Gastrocnemius medialis (tissue), 4 donors: ENCODE results near the gene CFAP161. TPM values are rescaled to one million over a fixed set of nuclear protein-coding genes. Genes with fewer than 3 reads are reported as not detected.

Source experiments
- ATAC-seq, 2 donors: fragments of 150-250 bp; one replicate each; pipeline ENCODE4 v1.9.1; 2016
- DNase-seq, 2 donors: peaks; one replicate each; pipeline ENCODE4 v3.0.0-alpha.2; 2019
- H3K27ac ChIP-seq, 4 donors: fragments of 200-600 bp; sonication (generic); 1 replicate in 1 of 4; 2 replicates in 3 of 4; pipeline ENCODE4 v1.5.1; 2016 to 2018; ENCODE audit warnings: mild to moderate bottlenecking in 2 of 4, moderate library complexity in 1 of 4
- H3K27me3 ChIP-seq, 3 donors: fragments of 200-600 bp; sonication (generic) in 2 of 3; 1 replicate in 1 of 3; 2 replicates in 2 of 3; pipeline versions ENCODE4 v1.5.1 to v1.6.0; 2016 to 2019; ENCODE audit warnings: mild to moderate bottlenecking in 1 of 3, moderate library complexity in 1 of 3
- H3K36me3 ChIP-seq, 2 donors: fragments of 200-600 bp; sonication (generic) in 1 of 2; one replicate each; pipeline ENCODE4 v1.5.1; 2017 to 2018
- H3K4me1 ChIP-seq, 2 donors: fragments of 200-600 bp; sonication (generic) in 1 of 2; one replicate each; pipeline ENCODE4 v1.5.1; 2016 to 2017; ENCODE audit warnings: mild to moderate bottlenecking in 2 of 2
- H3K4me3 ChIP-seq, 4 donors: fragments of 200-600 bp; sonication (generic) in 3 of 4; 1 replicate in 1 of 4; 2 replicates in 3 of 4; pipeline ENCODE4 v1.5.1; 2016 to 2019; ENCODE audit warnings: mild to moderate bottlenecking in 2 of 4
- H3K9me3 ChIP-seq, 3 donors: fragments of 200-600 bp; sonication (generic) in 2 of 3; 1 replicate in 1 of 3; 2 replicates in 2 of 3; pipeline ENCODE4 v1.5.1; 2016 to 2019
- POLR2A ChIP-seq, 2 donors: fragments of 450-650 bp; IDR thresholded peaks; one replicate each; pipeline ENCODE4 v1.6.1; 2017; ENCODE audit warnings: antibody characterized with exemption in 2 of 2, mild to moderate bottlenecking in 2 of 2, moderate library complexity in 2 of 2
- in situ Hi-C, 4 donors: fragments of 200-750 bp; cut with MboI; loops; one replicate each; pipeline versions ENCODE4 v1.15.0 to v1.8.0; 2017; ENCODE audit warnings: low sequenced_read_pairs in 4 of 4
- intact Hi-C: fragments of 100-400 bp; cut with DNase I; formaldehyde crosslinking; loops from one replicate; pipeline ENCODE4 v1.15.1; 2023; ENCODE audit warnings: low total_unique reads
- total RNA-seq, 4 donors: library from RNA; depleted of rRNA; stranded (reverse); fragments of >200 nt; gene quantifications; one replicate each; pipeline versions ENCODE4 v1.1.0 to v1.2.3, GENCODE V29; 2016
- TF ChIP-seq, protein P1 (sequence below), 5 experiments: fragments of 450-650 bp in 3 of 5; fragments of 200-600 bp in 2 of 5; sonication (generic) in 2 of 5; IDR thresholded peaks in 4 of 5; conservative IDR thresholded peaks in 1 of 5; 1 replicate in 4 of 5; 2 replicates in 1 of 5; pipeline ENCODE4 v1.5.1; 2016 to 2019; ENCODE audit warnings: antibody characterized with exemption in 5 of 5, mild to moderate bottlenecking in 3 of 5, moderate library complexity in 3 of 5

Gene CFAP161
- total RNA-seq, 4 donors from 2014 or later, result not detected

DNA sequence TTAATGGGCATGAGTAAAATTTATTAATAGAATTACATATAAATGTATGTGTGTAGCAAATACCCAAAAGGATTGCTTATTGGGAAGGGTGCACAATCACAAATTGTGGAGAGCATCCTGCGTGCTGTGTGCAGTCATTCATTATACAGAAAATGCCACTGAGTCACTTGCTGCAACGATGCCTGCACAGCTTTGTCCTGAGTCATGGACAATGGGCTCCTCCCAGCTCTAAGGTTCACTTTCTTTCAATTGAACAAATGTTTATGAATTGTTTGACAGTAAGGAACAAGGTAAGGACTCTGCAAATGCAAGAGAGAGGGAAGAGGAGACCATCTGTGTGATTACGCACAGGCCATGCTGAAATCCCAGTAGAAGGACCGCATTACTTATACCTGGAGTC lies 18.7 kb downstream of the CFAP161 start:
- Histone ChIP-seq H3K9me3 (no peaks in the 10 kb centered on the region), H3K27me3 (no peaks in the 10 kb centered on the region), H3K27ac (no peak overlapping the region), H3K4me1 (no peaks in the 10 kb centered on the region), H3K4me3 (no peak overlapping the region), H3K36me3 (no peaks in the 10 kb centered on the region)
- in situ Hi-C loops (no loop called here), intact Hi-C loops (loop anchor here (5.0 kb wide), 1 partner anchor 45 kb away; no protein-coding TSS in a partner anchor)
- DNase-seq (no peak), ATAC-seq (no peak)
- no peak for TF ChIP-seq POLR2A (IDR thresholded peaks at IDR 0.05)
- TF ChIP-seq, protein P1, sequence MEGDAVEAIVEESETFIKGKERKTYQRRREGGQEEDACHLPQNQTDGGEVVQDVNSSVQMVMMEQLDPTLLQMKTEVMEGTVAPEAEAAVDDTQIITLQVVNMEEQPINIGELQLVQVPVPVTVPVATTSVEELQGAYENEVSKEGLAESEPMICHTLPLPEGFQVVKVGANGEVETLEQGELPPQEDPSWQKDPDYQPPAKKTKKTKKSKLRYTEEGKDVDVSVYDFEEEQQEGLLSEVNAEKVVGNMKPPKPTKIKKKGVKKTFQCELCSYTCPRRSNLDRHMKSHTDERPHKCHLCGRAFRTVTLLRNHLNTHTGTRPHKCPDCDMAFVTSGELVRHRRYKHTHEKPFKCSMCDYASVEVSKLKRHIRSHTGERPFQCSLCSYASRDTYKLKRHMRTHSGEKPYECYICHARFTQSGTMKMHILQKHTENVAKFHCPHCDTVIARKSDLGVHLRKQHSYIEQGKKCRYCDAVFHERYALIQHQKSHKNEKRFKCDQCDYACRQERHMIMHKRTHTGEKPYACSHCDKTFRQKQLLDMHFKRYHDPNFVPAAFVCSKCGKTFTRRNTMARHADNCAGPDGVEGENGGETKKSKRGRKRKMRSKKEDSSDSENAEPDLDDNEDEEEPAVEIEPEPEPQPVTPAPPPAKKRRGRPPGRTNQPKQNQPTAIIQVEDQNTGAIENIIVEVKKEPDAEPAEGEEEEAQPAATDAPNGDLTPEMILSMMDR (IDR thresholded peaks at IDR 0.05 in 4 of 5, conservative IDR thresholded peaks at IDR 0.05 in 1 of 5), result no peak

DNA sequence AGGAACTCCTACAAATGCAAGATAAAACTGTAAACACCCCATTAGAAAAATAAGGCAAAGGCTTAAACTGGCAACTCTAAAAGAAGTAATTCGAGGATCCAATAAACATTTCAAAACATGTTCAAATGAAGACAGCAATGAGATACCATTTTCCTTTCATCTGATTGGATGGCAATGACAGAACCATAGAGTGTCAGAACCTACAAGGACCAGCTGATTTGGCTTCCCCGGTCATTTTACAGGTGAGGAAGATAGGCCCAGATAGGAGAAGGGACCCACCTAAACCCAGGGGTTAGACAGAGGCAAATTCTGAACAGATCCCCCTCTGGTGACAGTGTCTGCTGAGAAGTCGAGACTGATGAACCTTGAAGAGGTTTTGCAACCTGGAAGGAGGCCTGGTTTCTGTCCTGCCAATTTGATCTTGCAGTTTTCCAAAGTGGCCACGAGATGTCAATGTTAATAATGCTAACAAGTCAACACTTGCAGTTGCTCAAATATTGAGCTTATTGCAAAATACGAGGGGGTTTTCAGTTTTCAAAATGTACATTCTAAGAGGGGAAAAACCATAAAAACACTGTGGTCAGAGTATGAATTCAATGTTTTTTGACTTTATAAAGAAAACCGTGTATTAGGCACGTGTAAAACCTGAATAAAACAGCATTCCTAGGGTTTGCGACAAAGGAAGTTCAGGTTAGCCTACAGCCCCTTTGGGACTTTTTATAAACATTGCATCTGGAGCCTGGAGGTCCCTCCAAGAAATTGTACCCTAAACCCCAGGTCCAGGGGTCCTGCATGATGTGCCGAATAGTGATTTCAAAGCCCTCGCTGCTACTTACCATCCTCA lies 21.5 kb downstream of the CFAP161 start:
- ATAC-seq (peak; percentile 63 to 92), DNase-seq (peak; percentile 41 to 56)
- Histone ChIP-seq H3K27me3 (no peaks in the 10 kb centered on the region), H3K9me3 (no peaks in the 10 kb centered on the region), H3K4me3 (no peak overlapping the region), H3K4me1 (peaks cover 0 to 4% of the 10 kb centered on the region in 2 donors), H3K36me3 (no peaks in the 10 kb centered on the region), H3K27ac (no peak overlapping the region)
- in situ Hi-C loops (loop anchor here in 2 of 4 donors (5.0 kb wide), 2 partner anchors 107 to 112 kb away; no protein-coding TSS in a partner anchor), intact Hi-C loops (loop anchor here (1.0 kb wide), 1 partner anchor 111 kb away; no protein-coding TSS in a partner anchor)
- TF ChIP-seq, protein P1 (IDR thresholded peaks at IDR 0.05 in 4 of 5, conservative IDR thresholded peaks at IDR 0.05 in 1 of 5), result peak; percentile 28 to 49 (median 43)
- TF ChIP-seq POLR2A (IDR thresholded peaks at IDR 0.05), result no peak

DNA sequence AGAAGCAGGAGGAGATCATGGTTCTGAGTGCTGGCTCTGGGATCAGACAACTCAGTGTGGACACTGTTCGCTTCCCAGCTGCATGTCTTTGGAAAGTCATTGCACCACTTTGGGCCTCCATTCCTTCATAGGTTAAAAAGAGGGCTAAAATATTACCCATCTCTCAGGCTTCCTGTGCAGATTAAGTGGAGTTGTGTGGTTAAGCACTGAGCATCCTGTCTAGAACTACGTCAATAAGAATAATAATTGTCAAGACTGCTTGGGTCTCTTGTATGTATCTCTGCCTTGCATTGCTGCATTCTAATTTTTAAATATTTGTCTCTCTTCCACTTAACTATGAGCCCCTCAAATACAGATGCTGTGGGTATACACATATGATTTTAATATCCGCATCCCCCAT lies 22.3 kb downstream of the CFAP161 start:
- no peak overlapping the region for H3K27ac ChIP-seq

DNA sequence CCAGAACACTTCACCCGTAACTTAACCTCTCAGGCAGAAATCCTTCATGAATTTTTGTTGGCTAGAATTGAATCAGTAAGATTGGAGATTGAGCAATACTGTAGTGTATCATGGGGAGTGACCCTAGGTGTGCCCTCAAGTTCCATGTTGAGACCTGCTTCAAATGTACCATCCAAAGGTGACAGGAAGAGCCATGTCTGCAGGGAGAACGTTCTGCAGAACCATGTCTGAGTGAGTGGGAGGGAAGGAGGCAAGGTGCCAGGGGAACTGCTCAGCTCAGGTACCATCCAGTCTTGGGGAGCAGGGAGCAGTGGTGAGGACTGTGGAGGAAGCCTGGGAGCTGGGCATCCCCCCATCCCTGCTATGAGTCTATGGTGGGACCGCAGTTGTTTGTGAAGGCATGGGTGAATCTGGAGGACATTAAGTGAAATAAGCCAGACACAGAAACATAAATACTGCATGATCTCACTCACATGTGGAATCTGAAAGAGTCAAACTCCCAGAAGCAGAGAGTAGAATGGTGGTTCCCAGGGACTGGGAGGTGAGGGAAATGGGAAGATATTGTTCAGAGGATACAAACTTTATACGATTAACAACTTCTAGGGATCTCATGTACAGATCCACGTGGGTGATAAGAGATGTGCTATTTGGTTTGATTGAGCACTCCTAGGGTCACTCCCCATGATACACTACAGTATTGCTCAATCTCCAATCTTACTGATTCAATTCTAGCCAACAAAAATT lies 23.3 kb downstream of the CFAP161 start:
- H3K36me3 ChIP-seq, result no peaks in the 10 kb centered on the region
- H3K27me3 ChIP-seq, result no peaks in the 10 kb centered on the region
- no peak overlapping the region for H3K4me3 ChIP-seq
- TF ChIP-seq POLR2A (IDR thresholded peaks at IDR 0.05), result no peak
- TF ChIP-seq, protein P1 (IDR thresholded peaks at IDR 0.05 in 4 of 5, conservative IDR thresholded peaks at IDR 0.05 in 1 of 5), result no peak
- intact Hi-C loops (no loop called here), in situ Hi-C loops (loop anchor here in 2 of 4 donors (5.0 kb wide), 2 partner anchors 105 to 110 kb away; no protein-coding TSS in a partner anchor)
- ATAC-seq, result no peak
- peaks cover 4 to 8% of the 10 kb centered on the region in 2 donors for H3K4me1 ChIP-seq
- DNase-seq, result no peak
- H3K9me3 ChIP-seq, result no peaks in the 10 kb centered on the region
- H3K27ac ChIP-seq, result no peak overlapping the region

More for the DNA sequence above, 22.3 kb downstream of the CFAP161 start:
- DNase-seq (no peak), ATAC-seq (no peak)
- TF ChIP-seq POLR2A (IDR thresholded peaks at IDR 0.05), result no peak
- TF ChIP-seq, protein P1 (IDR thresholded peaks at IDR 0.05 in 4 of 5, conservative IDR thresholded peaks at IDR 0.05 in 1 of 5), result no peak
- Histone ChIP-seq H3K36me3 (no peaks in the 10 kb centered on the region), H3K27me3 (no peaks in the 10 kb centered on the region), H3K4me1 (peaks cover 3 to 4% of the 10 kb centered on the region in 2 donors), H3K9me3 (no peaks in the 10 kb centered on the region), H3K4me3 (no peak overlapping the region)
- in situ Hi-C loops, result loop anchor here in 2 of 4 donors (5.0 kb wide), 2 partner anchors 106 to 111 kb away; no protein-coding TSS in a partner anchor
- intact Hi-C loops, result no loop called here
